Stimulated activated naive CD8-positive, alpha-beta T cell treated with anti-CD3 and anti-CD28 coated beads, Interleukin-15, Interleukin-2, amounts not matched to agents 100 U/mL and 50 U/mL, for 24 hours (primary cell): ENCODE data around the gene PKP4.

Source experiments
- ATAC-seq: fragments of 150-1000 bp; cut with Tn5 transposase; one replicate; pipeline ENCODE4 v1.10.0; 2021
- DNase-seq: peaks from one replicate; pipeline ENCODE4 v3.0.0; 2021

Gene PKP4

GRCh38 chr2:158651358-158652057 lies 194.8 kb downstream of the PKP4 start:
- DNase-seq: no peak
- ATAC-seq: no peak

GRCh38 chr2:158655628-158656027 lies 198.9 kb downstream of the PKP4 start:
- DNase-seq (no peak), ATAC-seq (no peak)

- ATAC-seq: no peak
Observed at GRCh38 chr2:158656492-158657229, 199.9 kb downstream of the PKP4 start.

GRCh38 chr2:158658396-158658795 lies 201.6 kb downstream of the PKP4 start:
- ATAC-seq: no peak
- DNase-seq: no peak

More at GRCh38 chr2:158656492-158657229, 199.9 kb downstream of the PKP4 start:
- no peak for DNase-seq

GRCh38 chr2:158659483-158659882 lies 202.7 kb downstream of the PKP4 start:
- ATAC-seq: peak; percentile 50
- DNase-seq: no peak

GRCh38 chr2:158661231-158661630 lies 204.5 kb downstream of the PKP4 start:
- no peak for DNase-seq
- no peak for ATAC-seq

- no peak for DNase-seq
- ATAC-seq: no peak
Observed at GRCh38 chr2:158662421-158662820, 205.7 kb downstream of the PKP4 start.

- DNase-seq: no peak
- ATAC-seq: no peak
Observed at GRCh38 chr2:158663796-158664195, 207.0 kb downstream of the PKP4 start.

- DNase-seq: no peak
Observed at GRCh38 chr2:158664987-158665386, 208.2 kb downstream of the PKP4 start.

GRCh38 chr2:158665536-158666302 lies 209.0 kb downstream of the PKP4 start:
- DNase-seq (no peak), ATAC-seq (no peak)

More at GRCh38 chr2:158664987-158665386, 208.2 kb downstream of the PKP4 start:
- no peak for ATAC-seq

GRCh38 chr2:158666969-158667368 lies 210.2 kb downstream of the PKP4 start:
- ATAC-seq: no peak
- no peak for DNase-seq

GRCh38 chr2:158667586-158667985 lies 210.8 kb downstream of the PKP4 start:
- ATAC-seq (no peak), DNase-seq (no peak)

GRCh38 chr2:158668001-158668765 lies 211.4 kb downstream of the PKP4 start:
- no peak for DNase-seq
- no peak for ATAC-seq

- ATAC-seq: no peak
- DNase-seq: no peak
Observed at GRCh38 chr2:158670292-158670691, 213.5 kb downstream of the PKP4 start.

GRCh38 chr2:158671360-158672245 lies 214.9 kb downstream of the PKP4 start:
- no peak for ATAC-seq
- DNase-seq: no peak

- ATAC-seq (no peak), DNase-seq (no peak)
Observed at GRCh38 chr2:158676295-158676694, 219.5 kb downstream of the PKP4 start.

GRCh38 chr2:158676696-158677095 lies 219.9 kb downstream of the PKP4 start:
- no peak for DNase-seq

GRCh38 chr2:158677542-158677941 lies 220.8 kb downstream of the PKP4 start:
- ATAC-seq (no peak), DNase-seq (no peak)

More at GRCh38 chr2:158676696-158677095, 219.9 kb downstream of the PKP4 start:
- ATAC-seq: no peak

- DNase-seq (no peak), ATAC-seq (no peak)
Observed at GRCh38 chr2:158681816-158682215, 225.1 kb downstream of the PKP4 start.

- DNase-seq: no peak
- ATAC-seq: no peak
Observed at GRCh38 chr2:158685646-158686045, 228.9 kb downstream of the PKP4 start.

- ATAC-seq (no peak), DNase-seq (no peak)
Observed at GRCh38 chr2:158686210-158686691, 229.5 kb downstream of the PKP4 start.
